Measurements from ENCODE around the gene PACRG. TPM values are rescaled to one million over a fixed set of nuclear protein-coding genes. Genes with fewer than 3 reads are reported as not detected.

The PACRG gene
- total and polyA plus RNA-seq, 10 of the 15 experiments (the other 5 are each of a cell fraction or from before 2014, with no cell fraction given), result not detected

DNA sequence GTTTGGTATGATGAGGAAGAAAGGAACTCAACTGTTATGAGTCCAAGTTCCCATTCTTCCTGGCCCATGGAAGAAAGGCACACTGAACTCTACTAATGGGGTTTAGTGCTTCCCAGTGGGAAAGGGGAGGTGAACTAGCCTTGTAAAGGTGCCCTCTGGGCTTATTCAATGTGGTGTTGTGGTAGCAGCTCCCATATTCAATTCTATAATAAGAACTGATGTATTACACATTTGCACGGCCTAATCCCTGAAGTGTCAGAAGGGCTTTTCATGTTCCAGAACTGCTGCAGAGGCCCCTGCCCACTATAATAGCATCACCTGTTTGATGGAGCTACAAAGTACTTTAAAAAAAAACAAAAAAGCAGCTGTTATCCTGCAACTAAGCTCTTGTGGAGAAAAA, 17.4 kb upstream of the PACRG start:
- no peaks in the 10 kb centered on the region for H4K20me1 ChIP-seq (ENCODE audit: control insufficient read depth, insufficient read depth)
- ChIA-PET POLR2A (no interaction called here), RAD21 (ENCODE audit: unreplicated experiment) (no interaction called here), CTCF (no interaction called here), SMC1A (ENCODE audit: uncharacterized antibody, unreplicated experiment) (interaction anchor here (0.8 kb wide), 1 partner anchor 8 kb away, joined by 3 read pairs; no protein-coding TSS in a partner anchor)
- no peaks in the 10 kb centered on the region for H3K4me1 ChIP-seq (ENCODE audit: control insufficient read depth, insufficient read depth, low read length)
- FAIRE-seq, result no peak
- in situ Hi-C loops (cut with MboI), result no loop called here
- H3K4me3 ChIP-seq, result no peak overlapping the region
- ATAC-seq, result no peak
- no peak overlapping the region for H3K27ac ChIP-seq (ENCODE audit: control insufficient read depth, insufficient read depth)
- no peak for DNase-seq (ENCODE audit: low read depth, low spot score)
- H3K27me3 ChIP-seq (replicated peaks in 1 of 2; ENCODE audit: control insufficient read depth in 2 of 2, insufficient read depth in 2 of 2, low read length in 1 of 2), result no peaks in the 10 kb centered on the region
- H3K9me3 ChIP-seq (replicated peaks; ENCODE audit: control insufficient read depth, insufficient read depth, low read length), result no peaks in the 10 kb centered on the region
- H3K9ac ChIP-seq (ENCODE audit: control insufficient read depth, insufficient read depth, low read length), result no peak overlapping the region
- TF ChIP-seq EZH2 (IDR thresholded peaks at IDR 0.05; ENCODE audit: borderline replicate concordance, control insufficient read depth, low read depth, low read length) (no peak), MTA3 (IDR thresholded peaks at IDR 0.05; ENCODE audit: borderline replicate concordance, low read length) (no peak), IKZF1 (conservative IDR thresholded peaks at IDR 0.05) (no peak), SMAD1 (IDR thresholded peaks at IDR 0.05; ENCODE audit: low read depth, partially characterized antibody) (no peak), YBX1 (IDR thresholded peaks at IDR 0.05) (no peak), NFIC (IDR thresholded peaks at IDR 0.05; ENCODE audit: low read depth, low read length) (no peak)
- TF ChIP-seq, protein P1, sequence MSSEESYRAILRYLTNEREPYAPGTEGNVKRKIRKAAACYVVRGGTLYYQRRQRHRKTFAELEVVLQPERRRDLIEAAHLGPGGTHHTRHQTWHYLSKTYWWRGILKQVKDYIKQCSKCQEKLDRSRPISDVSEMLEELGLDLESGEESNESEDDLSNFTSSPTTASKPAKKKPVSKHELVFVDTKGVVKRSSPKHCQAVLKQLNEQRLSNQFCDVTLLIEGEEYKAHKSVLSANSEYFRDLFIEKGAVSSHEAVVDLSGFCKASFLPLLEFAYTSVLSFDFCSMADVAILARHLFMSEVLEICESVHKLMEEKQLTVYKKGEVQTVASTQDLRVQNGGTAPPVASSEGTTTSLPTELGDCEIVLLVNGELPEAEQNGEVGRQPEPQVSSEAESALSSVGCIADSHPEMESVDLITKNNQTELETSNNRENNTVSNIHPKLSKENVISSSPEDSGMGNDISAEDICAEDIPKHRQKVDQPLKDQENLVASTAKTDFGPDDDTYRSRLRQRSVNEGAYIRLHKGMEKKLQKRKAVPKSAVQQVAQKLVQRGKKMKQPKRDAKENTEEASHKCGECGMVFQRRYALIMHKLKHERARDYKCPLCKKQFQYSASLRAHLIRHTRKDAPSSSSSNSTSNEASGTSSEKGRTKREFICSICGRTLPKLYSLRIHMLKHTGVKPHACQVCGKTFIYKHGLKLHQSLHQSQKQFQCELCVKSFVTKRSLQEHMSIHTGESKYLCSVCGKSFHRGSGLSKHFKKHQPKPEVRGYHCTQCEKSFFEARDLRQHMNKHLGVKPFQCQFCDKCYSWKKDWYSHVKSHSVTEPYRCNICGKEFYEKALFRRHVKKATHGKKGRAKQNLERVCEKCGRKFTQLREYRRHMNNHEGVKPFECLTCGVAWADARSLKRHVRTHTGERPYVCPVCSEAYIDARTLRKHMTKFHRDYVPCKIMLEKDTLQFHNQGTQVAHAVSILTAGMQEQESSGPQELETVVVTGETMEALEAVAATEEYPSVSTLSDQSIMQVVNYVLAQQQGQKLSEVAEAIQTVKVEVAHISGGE (CRISPR knock-in tag; IDR thresholded peaks at IDR 0.05), result no peak
- no peaks in the 10 kb centered on the region for H3K36me3 ChIP-seq (ENCODE audit: control insufficient read depth in 2 of 2, insufficient read depth in 2 of 2, low read length in 1 of 2)
- WGBS (ENCODE audit: insufficient coverage, insufficient replicate concordance, low lambda C conversion rate, missing lambda C conversion rate), result 22% methylated on average over 1 of the region's 1 CpG
- no peak overlapping the region for H2AFZ ChIP-seq (ENCODE audit: control insufficient read depth, low read depth, low read length)
- H3K4me2 ChIP-seq (ENCODE audit: control insufficient read depth, insufficient read depth), result no peak overlapping the region
- intact Hi-C loops (cut with micrococcal nuclease; ENCODE audit: unreplicated experiment), result no loop called here
- BruUV-seq (replicated peaks), result no TSS peak
- H3K79me2 ChIP-seq (ENCODE audit: control insufficient read depth, insufficient read depth, low read length), result no peaks in the 10 kb centered on the region
